Activated T-cell treated with anti-CD3 and anti-CD28 coated beads, Interleukin-2, amount 50 U/mL, for 4 hours (primary cell): ENCODE results near the gene ZNF594. TPM values are rescaled to one million over a fixed set of nuclear protein-coding genes. Genes with fewer than 3 reads are reported as not detected.

Source experiments
- total RNA-seq, 3 donors: library from RNA; stranded (reverse); gene quantifications; one replicate each; pipeline ENCODE4 v1.2.1, GENCODE V29; 2021

ZNF594 gene
- total RNA-seq, 3 donors from 2014 or later = 6.5 to 7.6 (median 6.7) TPM

Other genes with a start within 250 kb of the ZNF594 start
- gene PFN1, start 243.3 kb downstream of the ZNF594 start, total RNA-seq = 1,000 to 10,000 TPM; 1,652 to 1,716 (median 1,674) TPM
- 10 to 100 TPM; 25.8 to 26.9 (median 26.0) TPM for gene ENO3, start 240.7 kb downstream of the ZNF594 start, total RNA-seq
- 10 to 100 TPM; 47.7 to 67.4 (median 56.9) TPM for gene SPAG7, start 224.1 kb downstream of the ZNF594 start, total RNA-seq
- 100 to 1,000 TPM in 2 of 3 donors, 10 to 100 TPM in 1; 87.8 to 141 (median 101) TPM for gene CAMTA2, start 204.2 kb downstream of the ZNF594 start, total RNA-seq
- gene INCA1, start 194.3 kb downstream of the ZNF594 start, total RNA-seq = under 1 TPM in 2 of 3 donors, not detected in 1; 0.16 to 0.30 TPM
- 10 to 100 TPM; 42.7 to 49.9 (median 49.4) TPM for gene KIF1C, start 193.9 kb downstream of the ZNF594 start, total RNA-seq
- under 1 TPM in 1 of 3 donors, not detected in 2; 0.08 TPM for gene SLC52A1, start 156.4 kb downstream of the ZNF594 start, total RNA-seq
- 1 to 10 TPM; 1.7 to 2.2 (median 1.8) TPM for gene ZFP3, start 113.4 kb downstream of the ZNF594 start, total RNA-seq
- gene ZNF232, start 80.0 kb downstream of the ZNF594 start, total RNA-seq = 10 to 100 TPM; 18.7 to 25.8 (median 21.3) TPM
- under 1 TPM in 2 of 3 donors, not detected in 1; 0.08 to 0.23 TPM for gene USP6, start 75.8 kb downstream of the ZNF594 start, total RNA-seq
- gene SCIMP, start 43.0 kb upstream of the ZNF594 start, total RNA-seq = under 1 TPM in 1 of 3 donors, not detected in 2; 0.10 TPM
- 10 to 100 TPM; 72.9 to 80.8 (median 76.3) TPM for gene RABEP1, start 90.4 kb upstream of the ZNF594 start, total RNA-seq
- gene NUP88, start 227.8 kb upstream of the ZNF594 start, total RNA-seq = 100 to 1,000 TPM; 171 to 184 (median 180) TPM
- 10 to 100 TPM; 68.5 to 81.5 (median 76.2) TPM for gene RPAIN, start 228.3 kb upstream of the ZNF594 start, total RNA-seq
- 100 to 1,000 TPM; 663 to 755 (median 712) TPM for gene C1QBP, start 247.3 kb upstream of the ZNF594 start, total RNA-seq